GM23248 (cell line): ENCODE results near the gene MAMDC4.

ENCODE experiments used
- EZH2 ChIP-seq: fragments of 200-600 bp; sonication (generic); IDR thresholded peaks from 2 replicates; pipeline ENCODE4 v1.6.1; 2018; ENCODE audit warnings: antibody characterized with exemption, mild to moderate bottlenecking; ENCODE audit not compliant: insufficient read depth, poor library complexity, severe bottlenecking
- EZH2phosphoT487 ChIP-seq: fragments of 200-600 bp; sonication (generic); IDR thresholded peaks from 2 replicates; pipeline ENCODE4 v1.6.1; 2018; ENCODE audit warnings: antibody characterized with exemption, moderate library complexity, mild to moderate bottlenecking, low read depth; ENCODE audit not compliant: insufficient read depth

DNA sequence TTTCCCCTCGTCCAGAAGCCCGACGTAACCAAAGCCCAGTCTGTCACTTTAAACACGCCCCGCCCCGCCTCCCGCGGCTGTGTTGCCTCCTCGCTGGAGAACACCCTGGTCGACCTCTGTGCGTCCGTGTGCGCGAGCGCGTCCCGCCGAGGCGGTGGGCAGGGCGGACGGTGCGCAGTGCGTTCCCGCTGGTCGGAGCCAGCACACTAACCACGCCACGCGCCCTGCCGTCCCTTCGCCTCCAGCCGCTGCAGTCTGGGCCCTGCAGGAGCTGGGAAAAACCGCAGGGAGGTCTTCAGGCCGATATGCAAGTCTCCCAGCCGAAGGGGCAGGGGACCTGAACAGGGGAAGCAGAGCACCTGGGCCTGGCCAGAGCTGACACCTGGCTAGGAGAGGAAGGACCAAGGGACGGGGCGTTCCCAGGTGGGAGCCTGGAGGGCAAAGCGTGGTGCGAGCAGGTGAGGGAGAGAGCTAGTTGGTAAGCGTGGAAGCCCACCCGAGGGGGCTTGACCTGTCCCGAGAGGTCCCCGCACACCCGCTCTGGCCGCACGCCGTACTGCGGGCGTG lies 4.2 kb upstream of the MAMDC4 start:
- TF ChIP-seq EZH2 (no peak), EZH2phosphoT487 (no peak)
